ENCODE measurements around the gene RPRM. TPM values are rescaled to one million over a fixed set of nuclear protein-coding genes. Genes with fewer than 3 reads are reported as not detected.
"Not testable (repeated sequence)": the region's sequence is repeated elsewhere in the genome, so short reads cannot be mapped to it uniquely, and the experiment has no call there.

RPRM gene
- total RNA-seq, 1 donor from 2014 or later, result not detected

- no peak for FAIRE-seq
These were observed 27.0 kb downstream of the RPRM start for GRCh38 chr2:153451611-153452010.

GRCh38 chr2:153443106-153443505 is 35.5 kb downstream of the RPRM start:
- no peaks in the 10 kb centered on the region for H3K36me3 ChIP-seq (ENCODE audit: control insufficient read depth, insufficient read depth, low read length)
- TF ChIP-seq CTCF (IDR thresholded peaks at IDR 0.05; ENCODE audit: insufficient read depth, low read length, severe bottlenecking), result no peak
- no peak for FAIRE-seq

More at GRCh38 chr2:153451611-153452010, 27.0 kb downstream of the RPRM start:
- no peaks in the 10 kb centered on the region for H3K27me3 ChIP-seq (ENCODE audit: control insufficient read depth, insufficient read depth, low read length)
- no peak overlapping the region for H3K4me3 ChIP-seq (ENCODE audit: low read depth, low read length)
- no peak for TF ChIP-seq CTCF (IDR thresholded peaks at IDR 0.05; ENCODE audit: insufficient read depth, low read length, severe bottlenecking)
- H3K36me3 ChIP-seq (ENCODE audit: control insufficient read depth, insufficient read depth, low read length), result no peaks in the 10 kb centered on the region
- no peak for DNase-seq (ENCODE audit: low read depth)

GRCh38 chr2:153442616-153443015 is 35.9 kb downstream of the RPRM start:
- not testable (repeated sequence) for FAIRE-seq; H3K36me3 ChIP-seq (ENCODE audit: control insufficient read depth, insufficient read depth, low read length); H3K4me3 ChIP-seq (ENCODE audit: low read depth, low read length); DNase-seq (ENCODE audit: low read depth); H3K27me3 ChIP-seq (ENCODE audit: control insufficient read depth, insufficient read depth, low read length)

More at GRCh38 chr2:153443106-153443505, 35.5 kb downstream of the RPRM start:
- Histone ChIP-seq H3K4me3 (ENCODE audit: low read depth, low read length) (no peak overlapping the region), H3K27me3 (ENCODE audit: control insufficient read depth, insufficient read depth, low read length) (no peaks in the 10 kb centered on the region)
- no peak for DNase-seq (ENCODE audit: low read depth)

GRCh38 chr2:153440090-153440489 is 38.5 kb downstream of the RPRM start:
- not testable (repeated sequence) for DNase-seq (ENCODE audit: low read depth); H3K4me3 ChIP-seq (ENCODE audit: low read depth, low read length); FAIRE-seq; H3K36me3 ChIP-seq (ENCODE audit: control insufficient read depth, insufficient read depth, low read length); H3K27me3 ChIP-seq (ENCODE audit: control insufficient read depth, insufficient read depth, low read length)

GRCh38 chr2:153433403-153433802 is 45.2 kb downstream of the RPRM start:
- H3K36me3 ChIP-seq (ENCODE audit: control insufficient read depth, insufficient read depth, low read length), result no peaks in the 10 kb centered on the region
- no peak for TF ChIP-seq CTCF (IDR thresholded peaks at IDR 0.05; ENCODE audit: insufficient read depth, low read length, severe bottlenecking)
- no peak overlapping the region for H3K4me3 ChIP-seq (ENCODE audit: low read depth, low read length)
- FAIRE-seq, result no peak
- H3K27me3 ChIP-seq (ENCODE audit: control insufficient read depth, insufficient read depth, low read length), result no peaks in the 10 kb centered on the region
- DNase-seq (ENCODE audit: low read depth), result no peak

- FAIRE-seq (no peak), DNase-seq (ENCODE audit: low read depth) (no peak)
- Histone ChIP-seq H3K27me3 (ENCODE audit: control insufficient read depth, insufficient read depth, low read length) (no peaks in the 10 kb centered on the region), H3K4me3 (ENCODE audit: low read depth, low read length) (no peak overlapping the region), H3K36me3 (ENCODE audit: control insufficient read depth, insufficient read depth, low read length) (no peaks in the 10 kb centered on the region)
- no peak for TF ChIP-seq CTCF (IDR thresholded peaks at IDR 0.05; ENCODE audit: insufficient read depth, low read length, severe bottlenecking)
These were observed 46.2 kb downstream of the RPRM start for GRCh38 chr2:153432381-153432780.

GRCh38 chr2:153431114-153431513 is 47.4 kb downstream of the RPRM start:
- Histone ChIP-seq H3K36me3 (ENCODE audit: control insufficient read depth, insufficient read depth, low read length) (no peaks in the 10 kb centered on the region), H3K27me3 (ENCODE audit: control insufficient read depth, insufficient read depth, low read length) (no peaks in the 10 kb centered on the region), H3K4me3 (ENCODE audit: low read depth, low read length) (no peak overlapping the region)
- no peak for TF ChIP-seq CTCF (IDR thresholded peaks at IDR 0.05; ENCODE audit: insufficient read depth, low read length, severe bottlenecking)
- DNase-seq (ENCODE audit: low read depth) (no peak), FAIRE-seq (no peak)
